Glomerular endothelial cell (primary cell): ENCODE data around the gene TPM3. TPM values are rescaled to one million over a fixed set of nuclear protein-coding genes. Genes with fewer than 3 reads are reported as not detected.

ENCODE experiments used
- DNase-seq: peaks from one replicate; pipeline ENCODE4 v3.0.0-alpha.2; 2011; ENCODE audit warnings: low read depth, low spot score; ENCODE audit errors: extremely low read depth
- total RNA-seq: library from RNA; depleted of rRNA; stranded (reverse); fragments of >200 nt; gene quantifications from 2 replicates; pipeline ENCODE4 v1.2.3, GENCODE V29; 2015

Gene TPM3
- total RNA-seq, 1 donor from 2014 or later: 712 TPM

DNA sequence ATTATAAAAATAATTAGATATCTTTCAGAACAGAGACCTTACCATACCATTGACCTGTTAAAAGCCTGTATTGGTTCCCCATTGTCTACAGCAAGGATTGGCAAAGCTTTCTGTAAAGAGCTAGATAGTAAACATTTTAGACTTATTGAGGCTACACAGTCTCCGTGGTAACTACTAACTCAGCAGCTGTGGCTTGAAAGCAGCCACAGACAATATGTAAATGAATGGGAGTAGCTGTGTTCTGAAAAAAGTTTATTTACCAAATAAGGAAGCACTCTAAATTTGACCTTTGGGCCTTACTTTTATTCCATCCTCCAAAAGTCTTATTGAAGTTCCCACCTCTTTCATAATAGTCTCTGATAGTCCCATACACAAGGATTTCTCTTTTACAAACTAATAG lies 76.7 kb downstream of the TPM3 start:
- DNase-seq: no peak

Other genes starting within 250 kb of the TPM3 start
- 32.7 and 43.7 TPM in 2 replicates for gene DENND4B, start 245.4 kb downstream of the TPM3 start, total RNA-seq
- gene CRTC2, start 233.5 kb downstream of the TPM3 start, total RNA-seq: 12.4 and 15.3 TPM in 2 replicates
- gene SLC39A1, start 228.6 kb downstream of the TPM3 start, total RNA-seq: 84.0 and 109 TPM in 2 replicates
- gene CREB3L4, start 224.2 kb downstream of the TPM3 start, total RNA-seq: 5.4 and 10.5 TPM in 2 replicates
- 156 and 177 TPM in 2 replicates for gene JTB, start 214.4 kb downstream of the TPM3 start, total RNA-seq
- gene RAB13, start 205.8 kb downstream of the TPM3 start, total RNA-seq: 72.6 and 77.4 TPM in 2 replicates
- 1,011 and 1,806 TPM in 2 replicates for gene RPS27, start 201.3 kb downstream of the TPM3 start, total RNA-seq
- gene NUP210L, start 37.0 kb downstream of the TPM3 start, total RNA-seq: not detected in 2 replicates
- not detected in 2 replicates for gene CFAP141, start 14.2 kb upstream of the TPM3 start, total RNA-seq
- gene UBAP2L, start 28.9 kb upstream of the TPM3 start, total RNA-seq: 95.6 and 120 TPM in 2 replicates
- gene HAX1, start 80.5 kb upstream of the TPM3 start, total RNA-seq: 53.8 and 68.1 TPM in 2 replicates
- gene AQP10, start 129.0 kb upstream of the TPM3 start, total RNA-seq: not detected in 2 replicates
- 65.3 and 75.4 TPM in 2 replicates for gene ATP8B2, start 133.4 kb upstream of the TPM3 start, total RNA-seq
- 13.9 and 16.0 TPM in 2 replicates for gene IL6R, start 213.2 kb upstream of the TPM3 start, total RNA-seq